ENCODE data around the gene TRMU. TPM values are rescaled to one million over a fixed set of nuclear protein-coding genes. Genes with fewer than 3 reads are reported as not detected.

The TRMU gene
- total RNA-seq, 1 donor from 2014 or later = 71.8 TPM

DNA sequence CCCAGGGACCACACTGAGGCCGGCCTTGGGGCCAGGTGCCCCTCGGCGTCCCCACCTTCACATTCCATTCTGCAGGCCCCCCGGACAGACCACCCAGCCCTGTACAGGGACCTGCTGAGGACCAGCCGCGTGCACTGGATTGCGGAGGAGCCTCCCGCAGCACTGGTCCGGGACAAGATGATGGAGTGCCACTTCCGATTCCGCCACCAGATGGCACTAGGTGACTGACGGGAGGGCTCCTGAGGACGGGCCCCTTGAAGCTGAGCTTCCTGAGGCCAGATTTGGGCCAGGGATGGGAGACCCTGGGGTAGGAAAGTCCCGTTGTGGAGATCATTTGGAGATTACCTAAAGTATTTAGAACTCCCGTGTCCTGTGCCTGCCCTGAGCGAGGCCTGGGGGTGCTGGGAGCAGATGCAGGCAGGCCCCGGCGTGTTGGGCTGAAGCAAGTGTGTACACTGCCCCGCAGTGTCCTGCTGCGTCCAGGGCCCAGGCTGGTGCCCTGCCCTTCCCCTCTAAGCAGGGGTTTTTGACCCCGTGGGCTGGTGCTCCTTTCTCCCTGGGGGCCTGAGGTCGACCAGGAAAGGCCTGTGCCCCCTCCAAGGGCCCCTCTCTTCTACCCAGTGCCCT is 20.0 kb downstream of the TRMU start:
- H3K4me3 Mint-ChIP-seq (ENCODE audit: low read depth) = no peak overlapping the region
- no peaks in the 10 kb centered on the region for H3K4me1 Mint-ChIP-seq (ENCODE audit: low read depth)
- peak; percentile 77 for DNase-seq (ENCODE audit: low spot score, unreplicated experiment)
- H3K36me3 Mint-ChIP-seq (ENCODE audit: insufficient read depth) = peaks cover 14% of the 10 kb centered on the region
- H3K27me3 Mint-ChIP-seq = no peaks in the 10 kb centered on the region
- H3K27ac Mint-ChIP-seq = no peak overlapping the region
- TF ChIP-seq CTCF (IDR thresholded peaks at IDR 0.05; ENCODE audit: unreplicated experiment) = peak; percentile 86
- H3K9me3 Mint-ChIP-seq (ENCODE audit: low read depth) = no peaks in the 10 kb centered on the region

GRCh38 chr22:46355996-46356471 is 20.5 kb downstream of the TRMU start:
- H3K4me3 Mint-ChIP-seq (ENCODE audit: low read depth) = no peak overlapping the region
- H3K36me3 Mint-ChIP-seq (ENCODE audit: insufficient read depth) = peaks cover 17% of the 10 kb centered on the region

DNA sequence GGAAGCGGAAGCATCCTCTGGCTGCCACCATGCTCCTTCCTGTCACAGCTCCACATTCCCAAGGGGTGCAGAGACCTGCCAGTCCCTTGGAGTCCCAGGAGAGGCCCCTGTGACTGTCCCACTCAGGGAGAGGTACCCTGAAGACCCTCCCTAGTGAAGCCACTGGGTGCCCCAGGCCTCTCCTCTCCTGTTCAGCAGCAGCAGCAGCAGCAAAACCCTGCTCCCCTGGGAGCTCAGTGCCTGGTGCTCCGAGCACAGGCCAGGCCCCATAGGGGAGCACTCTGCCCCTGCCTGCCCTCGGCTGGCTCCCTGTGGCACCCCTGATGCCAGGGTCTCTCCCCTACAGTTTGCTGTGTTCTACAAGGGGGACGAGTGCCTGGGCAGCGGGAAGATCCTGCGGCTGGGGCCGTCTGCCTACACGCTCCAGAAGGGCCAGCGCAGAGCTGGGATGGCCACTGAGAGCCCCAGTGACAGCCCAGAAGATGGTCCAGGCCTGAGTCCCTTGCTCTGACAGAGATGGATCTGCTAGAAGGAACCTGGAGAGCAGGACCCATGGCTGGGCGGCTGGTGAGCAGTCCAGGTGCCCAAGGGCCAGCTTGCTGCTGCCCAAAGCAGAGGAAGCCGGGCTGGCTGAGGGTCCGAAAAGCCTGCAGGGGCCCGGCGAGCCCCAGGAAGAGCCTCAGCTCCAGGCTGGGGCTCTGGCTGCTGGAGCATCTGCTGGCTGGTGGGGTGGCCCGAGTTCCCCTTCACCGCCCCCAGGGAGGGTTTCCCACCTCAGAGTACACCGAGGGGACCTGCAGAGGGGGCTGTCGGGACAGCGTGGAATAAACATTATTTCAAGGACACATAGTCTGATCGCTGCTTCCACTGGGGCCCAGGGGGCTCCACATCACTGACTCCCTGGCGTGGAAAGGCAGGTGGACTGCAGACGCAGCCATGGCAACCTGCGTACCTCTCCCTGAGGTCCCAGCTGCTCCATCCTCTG is 21.3 kb downstream of the TRMU start:
- Mint-ChIP-seq H3K27ac (no peak overlapping the region), H3K9me3 (ENCODE audit: low read depth) (no peaks in the 10 kb centered on the region), H3K4me3 (ENCODE audit: low read depth) (no peak overlapping the region), H3K4me1 (ENCODE audit: low read depth) (no peaks in the 10 kb centered on the region), H3K27me3 (no peaks in the 10 kb centered on the region), H3K36me3 (ENCODE audit: insufficient read depth) (peaks cover 21% of the 10 kb centered on the region)
- TF ChIP-seq CTCF (IDR thresholded peaks at IDR 0.05; ENCODE audit: unreplicated experiment) = no peak
- no peak for DNase-seq (ENCODE audit: low spot score, unreplicated experiment)

More at GRCh38 chr22:46355996-46356471, 20.5 kb downstream of the TRMU start:
- no peaks in the 10 kb centered on the region for H3K9me3 Mint-ChIP-seq (ENCODE audit: low read depth)
- H3K27ac Mint-ChIP-seq = no peak overlapping the region
- DNase-seq (ENCODE audit: low spot score, unreplicated experiment) = no peak
- no peaks in the 10 kb centered on the region for H3K27me3 Mint-ChIP-seq
- TF ChIP-seq CTCF (IDR thresholded peaks at IDR 0.05; ENCODE audit: unreplicated experiment) = no peak
- no peaks in the 10 kb centered on the region for H3K4me1 Mint-ChIP-seq (ENCODE audit: low read depth)

DNA sequence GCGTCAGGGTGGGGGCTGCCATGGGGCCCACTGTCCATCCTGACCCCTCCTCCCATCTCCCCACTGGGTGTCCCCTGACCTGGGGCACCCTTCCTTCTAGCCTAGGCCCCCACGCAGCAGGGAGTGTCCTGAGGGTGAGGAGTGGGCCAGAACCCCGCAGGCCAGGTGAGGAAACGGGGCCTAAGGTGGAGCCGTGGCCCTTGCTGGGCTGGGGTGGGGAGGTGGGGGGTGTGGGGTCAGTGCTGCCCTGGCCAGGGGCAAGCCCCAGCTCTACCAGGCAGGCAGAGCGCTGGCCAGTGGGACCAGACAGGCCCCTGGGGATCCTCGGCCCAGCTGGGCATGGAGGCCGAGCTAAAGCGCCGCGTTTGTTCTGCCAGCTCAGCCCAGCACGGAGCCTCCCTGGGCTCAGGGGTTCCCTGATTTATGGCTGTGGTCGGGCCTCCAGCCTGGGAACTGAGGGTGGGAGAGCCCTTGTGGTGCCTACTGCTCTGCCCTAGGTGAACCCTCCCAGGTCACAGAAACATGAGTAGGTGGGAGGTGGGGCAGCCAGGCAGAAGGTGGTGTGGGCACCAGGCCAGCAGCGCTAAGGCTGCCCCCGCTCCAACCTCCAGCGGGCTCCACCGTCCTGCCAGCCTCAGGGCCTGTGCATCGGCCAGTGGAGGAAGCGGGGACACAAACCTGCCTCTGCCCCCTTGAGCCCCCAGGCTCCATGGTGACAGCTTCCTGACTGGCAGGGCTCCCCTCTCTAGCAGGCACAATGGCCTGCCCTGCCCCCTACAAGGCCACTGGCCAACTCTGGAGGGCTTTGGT is 22.4 kb downstream of the TRMU start:
- DNase-seq (ENCODE audit: low spot score, unreplicated experiment) = no peak
- H3K4me3 Mint-ChIP-seq (ENCODE audit: low read depth) = no peak overlapping the region
- no peaks in the 10 kb centered on the region for H3K9me3 Mint-ChIP-seq (ENCODE audit: low read depth)
- peaks cover 3% of the 10 kb centered on the region for H3K4me1 Mint-ChIP-seq (ENCODE audit: low read depth)
- H3K36me3 Mint-ChIP-seq (ENCODE audit: insufficient read depth) = peaks cover 18% of the 10 kb centered on the region
- no peaks in the 10 kb centered on the region for H3K27me3 Mint-ChIP-seq
- TF ChIP-seq CTCF (IDR thresholded peaks at IDR 0.05; ENCODE audit: unreplicated experiment) = no peak
- H3K27ac Mint-ChIP-seq = no peak overlapping the region

DNA sequence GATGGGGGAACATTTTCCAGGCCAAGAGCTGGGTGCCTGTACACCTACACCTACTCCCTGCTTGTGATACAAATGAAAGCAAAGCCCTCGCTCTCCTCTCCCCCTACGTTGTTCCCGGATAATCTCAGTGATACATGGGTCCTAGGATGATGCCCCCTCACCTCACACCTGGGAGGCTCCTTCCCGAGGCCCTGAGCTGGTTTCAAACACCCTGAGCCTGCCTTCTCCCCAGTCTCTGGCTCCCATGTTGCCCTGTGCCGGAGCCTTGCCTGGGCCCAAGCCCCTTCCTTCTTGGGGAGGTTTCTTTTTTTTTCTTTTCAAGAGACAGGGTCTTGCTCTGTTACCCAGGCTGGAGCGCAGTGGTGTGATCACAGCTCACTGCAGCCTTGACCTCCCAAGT is 23.3 kb downstream of the TRMU start:
- H3K36me3 Mint-ChIP-seq (ENCODE audit: insufficient read depth) = peaks cover 16% of the 10 kb centered on the region
- no peaks in the 10 kb centered on the region for H3K27me3 Mint-ChIP-seq
- no peak for DNase-seq (ENCODE audit: low spot score, unreplicated experiment)
- TF ChIP-seq CTCF (IDR thresholded peaks at IDR 0.05; ENCODE audit: unreplicated experiment) = no peak
- H3K4me1 Mint-ChIP-seq (ENCODE audit: low read depth) = peaks cover 3% of the 10 kb centered on the region
- no peaks in the 10 kb centered on the region for H3K9me3 Mint-ChIP-seq (ENCODE audit: low read depth)
- H3K27ac Mint-ChIP-seq = peak overlapping the region; percentile 76
- H3K4me3 Mint-ChIP-seq (ENCODE audit: low read depth) = no peak overlapping the region
